Activated naive CD4-positive, alpha-beta T cell treated with anti-CD3 and anti-CD28 coated beads for 36 hours (primary cell): ENCODE results near the gene SLC37A3. TPM values are rescaled to one million over a fixed set of nuclear protein-coding genes. Genes with fewer than 3 reads are reported as not detected.
"Not testable (repeated sequence)": the region's sequence is repeated elsewhere in the genome, so short reads cannot be mapped to it uniquely, and the experiment has no call there.

Experiments
- CTCF ChIA-PET: fragments of 350-600 bp; sonication (Branson Sonifier 250); formaldehyde crosslinking; loops from one replicate; lab custom pipeline; 2021; ENCODE audit warnings: antibody characterized with exemption; lab: Charles Lee
- DNase-seq: peaks from one replicate; pipeline ENCODE4 v3.0.0-alpha.2; 2020
- H3K27ac Mint-ChIP-seq: one replicate; pipeline ENCODE4 v1.8.0; 2021; ENCODE audit warnings: mild to moderate bottlenecking, mixed read lengths
- H3K27me3 Mint-ChIP-seq: one replicate; pipeline ENCODE4 v1.8.0; 2021; ENCODE audit warnings: low read depth, mixed read lengths
- H3K36me3 Mint-ChIP-seq: one replicate; pipeline ENCODE4 v1.8.0; 2021; ENCODE audit warnings: low read depth, mixed read lengths
- H3K4me1 Mint-ChIP-seq: one replicate; pipeline ENCODE4 v1.8.0; 2021; ENCODE audit warnings: low read depth, mixed read lengths
- H3K4me3 Mint-ChIP-seq: one replicate; pipeline ENCODE4 v1.8.0; 2021; ENCODE audit warnings: mild to moderate bottlenecking, moderate library complexity, mixed read lengths
- H3K9me3 Mint-ChIP-seq: one replicate; pipeline ENCODE4 v1.8.0; 2021; ENCODE audit warnings: mixed read lengths
- intact Hi-C: fragments of 100-400 bp; cut with micrococcal nuclease; formaldehyde crosslinking; loops from one replicate; pipeline ENCODE4 v1.15.1; 2023
- total RNA-seq, 2 experiments: library from RNA; stranded (reverse); gene quantifications; one replicate each; pipeline ENCODE4 v1.2.3, GENCODE V29; 2021

The SLC37A3 gene
- total RNA-seq, 2 experiments from 2014 or later = 25.6 to 28.7 TPM

DNA sequence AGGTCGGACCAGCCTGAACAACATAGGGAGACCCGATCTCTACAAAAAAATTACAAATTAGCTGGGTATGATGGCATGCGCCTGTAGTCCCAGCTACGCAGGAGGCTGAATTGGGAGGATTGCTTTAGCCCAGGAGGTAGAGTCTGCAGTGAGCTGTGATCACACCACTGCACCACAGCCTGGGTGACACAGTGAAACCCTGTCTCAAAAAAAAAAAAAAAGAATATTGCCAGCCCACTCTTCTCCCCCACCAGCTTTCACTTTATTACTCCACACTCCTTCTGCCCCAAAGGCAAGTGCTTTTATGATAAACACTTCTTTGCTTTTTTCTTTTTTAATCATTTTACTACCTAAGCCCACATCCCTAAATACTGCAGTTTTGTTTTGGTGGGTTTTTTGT, 20.3 kb upstream of the SLC37A3 start:
- H3K27ac Mint-ChIP-seq = no peak overlapping the region
- H3K4me1 Mint-ChIP-seq = peaks cover 4% of the 10 kb centered on the region
- H3K36me3 Mint-ChIP-seq = no peaks in the 10 kb centered on the region
- H3K4me3 Mint-ChIP-seq = no peak overlapping the region
- intact Hi-C loops = no loop called here
- H3K9me3 Mint-ChIP-seq = no peaks in the 10 kb centered on the region
- DNase-seq = no peak
- CTCF ChIA-PET = interaction anchor here (0.6 to 2.0 kb wide), 4 partner anchors 25 to 403 kb away, joined by 3 to 8 read pairs (median 4); no protein-coding TSS in a partner anchor
- no peaks in the 10 kb centered on the region for H3K27me3 Mint-ChIP-seq

- H3K36me3 Mint-ChIP-seq, H3K4me1 Mint-ChIP-seq, H3K27me3 Mint-ChIP-seq, H3K27ac Mint-ChIP-seq, DNase-seq, H3K9me3 Mint-ChIP-seq, intact Hi-C loops, H3K4me3 Mint-ChIP-seq: not testable (repeated sequence)
- CTCF ChIA-PET = interaction anchor here (1.1 to 2.0 kb wide), 3 partner anchors 26 to 224 kb away, joined by 3 to 8 read pairs (median 3); no protein-coding TSS in a partner anchor
Measured at GRCh38 chr7:140418156-140418472, 19.8 kb upstream of the SLC37A3 start.

DNA sequence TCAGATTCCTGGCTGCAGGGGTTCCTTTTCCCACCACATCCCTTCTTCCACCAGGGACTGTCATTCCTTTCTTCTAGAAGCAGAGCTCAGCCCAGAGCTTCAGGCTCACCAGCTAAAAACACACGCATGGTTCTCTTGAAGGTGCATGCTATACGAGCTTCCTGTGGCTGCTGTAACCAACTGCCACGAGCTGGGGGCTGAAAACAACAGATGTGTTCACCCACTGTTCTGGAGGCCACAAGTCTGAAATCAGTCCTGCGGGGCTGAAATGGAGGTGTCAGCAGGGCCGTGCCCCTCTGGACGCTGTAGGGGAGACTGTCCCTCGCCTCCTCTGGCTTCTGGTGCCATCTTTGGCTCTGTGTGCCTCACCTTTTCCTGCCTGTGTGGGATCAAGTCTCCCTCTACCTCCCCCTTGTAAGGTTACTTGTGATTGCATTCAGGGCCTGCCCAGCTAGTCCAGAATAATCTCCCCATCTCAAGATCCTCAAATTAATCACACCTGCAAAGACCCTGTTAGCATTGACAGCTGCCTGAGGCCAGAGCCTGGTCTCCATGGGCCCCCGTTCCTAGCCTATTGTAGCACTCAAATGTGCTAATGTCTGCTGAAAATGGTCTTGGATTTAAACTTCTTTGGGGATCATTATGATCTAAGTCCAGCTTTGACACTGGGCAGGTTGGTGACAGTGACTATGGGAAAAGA, 19.3 kb upstream of the SLC37A3 start:
- intact Hi-C loops = no loop called here
- Mint-ChIP-seq H3K4me3 (no peak overlapping the region), H3K9me3 (no peaks in the 10 kb centered on the region), H3K27me3 (no peaks in the 10 kb centered on the region), H3K27ac (no peak overlapping the region), H3K4me1 (peaks cover 4% of the 10 kb centered on the region), H3K36me3 (peaks cover 2% of the 10 kb centered on the region)
- no peak for DNase-seq
- CTCF ChIA-PET = interaction anchor here (0.8 to 2.0 kb wide), 4 partner anchors 26 to 225 kb away, joined by 3 to 8 read pairs (median 3); no protein-coding TSS in a partner anchor

DNA sequence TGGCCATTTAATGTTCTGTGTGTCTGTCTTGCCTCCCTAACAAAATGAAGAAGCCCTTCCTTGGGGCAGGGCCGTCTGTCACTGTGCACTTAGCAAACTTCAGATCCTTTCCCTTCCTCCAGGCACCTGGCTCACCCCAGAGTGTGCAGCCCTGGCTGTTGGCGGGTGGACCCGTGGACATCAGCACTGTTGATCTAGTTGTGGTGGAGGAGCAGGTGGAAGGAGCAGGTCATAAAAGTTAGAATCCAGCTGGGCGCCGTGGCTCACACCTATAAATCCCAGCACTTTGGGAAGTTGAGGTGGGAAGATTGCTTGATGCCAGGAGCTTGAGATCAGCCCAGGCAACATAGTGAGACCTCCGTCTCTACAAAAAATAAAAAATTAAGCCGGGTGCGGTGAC, 18.2 kb upstream of the SLC37A3 start:
- Mint-ChIP-seq H3K27me3 (no peaks in the 10 kb centered on the region), H3K9me3 (no peaks in the 10 kb centered on the region), H3K27ac (no peak overlapping the region), H3K4me3 (no peak overlapping the region), H3K36me3 (peaks cover 3% of the 10 kb centered on the region), H3K4me1 (peaks cover 4% of the 10 kb centered on the region)
- CTCF ChIA-PET = interaction anchor here (0.8 to 2.0 kb wide), 2 partner anchors 27 to 113 kb away, joined by 3 to 8 read pairs; no protein-coding TSS in a partner anchor
- DNase-seq = no peak
- intact Hi-C loops = no loop called here

GRCh38 chr7:140415816-140416215, 17.5 kb upstream of the SLC37A3 start:
- CTCF ChIA-PET, H3K4me1 Mint-ChIP-seq, DNase-seq, H3K9me3 Mint-ChIP-seq, H3K27me3 Mint-ChIP-seq, H3K4me3 Mint-ChIP-seq, H3K36me3 Mint-ChIP-seq, intact Hi-C loops, H3K27ac Mint-ChIP-seq: not testable (repeated sequence)

GRCh38 chr7:140415361-140415760, 17.0 kb upstream of the SLC37A3 start:
- Mint-ChIP-seq H3K4me3 (no peak overlapping the region), H3K27me3 (no peaks in the 10 kb centered on the region), H3K27ac (no peak overlapping the region), H3K36me3 (peaks cover 5% of the 10 kb centered on the region), H3K9me3 (no peaks in the 10 kb centered on the region), H3K4me1 (peaks cover 4% of the 10 kb centered on the region)
- intact Hi-C loops = no loop called here
- no peak for DNase-seq
- CTCF ChIA-PET = no interaction called here

DNA sequence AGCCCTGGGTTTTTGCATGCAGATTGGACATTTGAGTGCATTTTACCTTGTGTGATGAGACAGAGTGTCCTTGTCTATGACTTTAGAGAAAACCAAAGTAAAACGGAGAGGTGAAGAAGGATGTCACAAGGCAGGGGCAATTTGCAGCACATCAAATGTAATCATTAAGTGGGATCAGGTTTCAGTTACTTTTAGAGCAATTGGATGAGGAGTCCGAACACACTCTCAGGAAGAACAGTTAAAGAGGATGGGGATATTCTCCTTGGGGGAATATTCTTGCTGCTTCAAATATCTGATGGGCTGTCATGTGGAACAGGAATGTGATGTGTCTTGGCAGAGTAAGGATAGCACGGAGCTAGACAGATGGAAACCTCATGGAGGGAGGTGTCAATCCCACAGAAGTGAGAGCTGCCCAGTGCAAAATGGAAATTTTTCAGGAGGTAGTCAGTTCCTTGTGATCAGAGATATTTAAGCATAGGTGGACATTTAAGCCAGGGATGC, 6.3 kb upstream of the SLC37A3 start:
- Mint-ChIP-seq H3K27me3 (no peaks in the 10 kb centered on the region), H3K36me3 (peaks cover 2% of the 10 kb centered on the region), H3K27ac (peak overlapping the region; percentile 86), H3K4me1 (peaks cover 27% of the 10 kb centered on the region), H3K9me3 (no peaks in the 10 kb centered on the region), H3K4me3 (peak overlapping the region; percentile 82)
- intact Hi-C loops = loop anchor here (1.0 to 5.0 kb wide), 7 partner anchors 38 to 722 kb away; partner anchors contain the start of genes BRAF, MRPS33 and PARP12
- no peak for DNase-seq
- CTCF ChIA-PET = interaction anchor here (1.8 kb wide), 1 partner anchor 39 kb away, joined by 10 read pairs; no protein-coding TSS in a partner anchor

DNA sequence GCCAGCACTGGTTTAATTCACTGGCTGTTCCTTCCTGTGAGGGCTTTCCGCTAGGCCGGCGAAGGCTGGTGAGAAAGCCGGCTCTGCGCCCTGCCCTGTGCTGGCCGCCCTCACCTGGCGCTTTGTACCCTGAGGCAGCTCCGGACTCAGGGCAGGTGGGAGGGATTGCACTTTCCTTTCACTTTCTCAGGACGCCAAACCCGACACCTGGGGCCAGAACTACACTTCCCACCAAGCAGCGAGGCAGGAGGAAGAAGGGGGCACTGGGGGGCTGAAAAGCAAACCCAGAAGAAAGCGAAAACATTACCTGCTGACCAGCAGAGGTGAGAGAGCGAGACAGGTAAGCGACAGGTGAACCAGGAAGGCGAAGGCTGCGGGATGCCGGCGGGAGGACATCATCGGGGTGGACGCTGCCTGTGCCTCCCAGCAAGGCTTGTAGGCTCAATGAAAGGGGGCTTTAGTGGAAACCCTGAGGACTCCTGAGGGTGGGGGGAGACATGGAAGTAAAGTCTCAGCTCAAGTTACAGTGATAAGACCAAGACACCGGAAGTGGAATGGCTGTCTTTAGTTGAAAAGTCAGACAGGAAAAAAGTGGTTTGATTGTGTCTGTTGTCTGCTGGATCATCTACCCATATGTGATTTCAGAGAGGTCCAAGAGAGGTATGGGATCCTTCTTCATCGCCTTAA, 5.7 kb upstream of the SLC37A3 start, which contains the start of gene RAB19:
RAB19 (plus strand) TSS at position 181 of the 687 bp plus-strand sequence. CDS start 3,589 bp downstream, outside the sequence.
- Mint-ChIP-seq H3K27me3 (no peaks in the 10 kb centered on the region), H3K4me3 (peak within 1 kb of the TSS; percentile 82), H3K27ac (peak within 1 kb of the TSS; percentile 86), H3K9me3 (no peaks in the 10 kb centered on the region), H3K4me1 (peaks cover 27% of the 10 kb centered on the region), H3K36me3 (peaks cover 2% of the 10 kb centered on the region)
- intact Hi-C loops = loop anchor here (1.0 to 5.0 kb wide), 8 partner anchors 38 to 722 kb away; partner anchors contain the start of genes BRAF, MRPS33 and PARP12
- peak; percentile 67 for DNase-seq
- CTCF ChIA-PET = interaction anchor here (0.9 to 1.8 kb wide), 2 partner anchors 30 to 40 kb away, joined by 3 to 10 read pairs; no protein-coding TSS in a partner anchor

DNA sequence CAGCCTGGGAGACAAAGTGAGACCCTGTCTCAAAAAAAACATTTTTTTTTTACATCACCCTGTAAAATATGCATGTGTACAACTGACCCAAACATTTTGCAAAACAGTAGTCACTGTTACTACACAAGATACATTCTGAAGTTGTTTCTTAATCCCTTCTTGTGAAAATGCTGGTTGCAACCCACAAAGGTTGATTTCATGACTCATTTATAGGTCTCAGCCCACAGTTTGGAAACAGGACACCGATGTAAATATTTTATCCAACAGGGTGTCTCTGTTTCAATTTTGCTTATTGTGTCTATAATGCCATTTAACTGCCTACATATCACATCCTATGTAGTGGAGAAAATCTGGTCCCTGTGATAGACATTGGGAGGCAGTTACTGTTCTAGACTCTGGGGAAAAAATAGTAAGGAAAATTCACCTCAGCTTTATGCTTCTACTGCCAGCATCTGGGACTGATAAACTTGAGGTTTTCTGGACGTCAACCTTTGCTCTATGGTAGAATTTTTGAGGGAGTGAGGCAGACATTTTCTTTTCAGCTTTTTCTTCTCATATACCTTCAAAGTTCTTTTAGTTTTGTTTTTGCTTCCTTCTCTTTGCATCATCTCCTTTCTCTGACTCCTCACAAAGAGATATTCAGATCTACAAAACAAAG, 4.0 kb upstream of the SLC37A3 start:
- peak overlapping the region; percentile 82 for H3K4me3 Mint-ChIP-seq
- intact Hi-C loops = loop anchor here (1.0 to 5.0 kb wide), 8 partner anchors 26 to 720 kb away; partner anchors contain the start of genes BRAF, MRPS33 and PARP12
- CTCF ChIA-PET = interaction anchor here (0.6 to 1.3 kb wide), 3 partner anchors 9 to 43 kb away, joined by 3 read pairs; no protein-coding TSS in a partner anchor
- peaks cover 29% of the 10 kb centered on the region for H3K4me1 Mint-ChIP-seq
- H3K27me3 Mint-ChIP-seq = no peaks in the 10 kb centered on the region
- no peaks in the 10 kb centered on the region for H3K36me3 Mint-ChIP-seq
- DNase-seq = no peak
- H3K9me3 Mint-ChIP-seq = no peaks in the 10 kb centered on the region
- peak overlapping the region; percentile 85 for H3K27ac Mint-ChIP-seq

- Mint-ChIP-seq H3K4me1 (peaks cover 36% of the 10 kb centered on the region), H3K9me3 (no peaks in the 10 kb centered on the region), H3K4me3 (no peak overlapping the region), H3K27ac (no peak overlapping the region), H3K27me3 (no peaks in the 10 kb centered on the region), H3K36me3 (peaks cover 5% of the 10 kb centered on the region)
- intact Hi-C loops = loop anchor here (5.0 kb wide), 5 partner anchors 42 to 718 kb away; partner anchors contain the start of genes BRAF, MRPS33 and PARP12
- DNase-seq = no peak
- CTCF ChIA-PET = no interaction called here
Measured at GRCh38 chr7:140400381-140400780, 2.1 kb upstream of the SLC37A3 start.

- intact Hi-C loops = loop anchor here (1.0 to 5.0 kb wide), 3 partner anchors 23 to 1282 kb away; partner anchors contain the start of gene MKRN1
- Mint-ChIP-seq H3K36me3 (peaks cover 5% of the 10 kb centered on the region), H3K4me3 (peak overlapping the region; percentile 81), H3K27me3 (no peaks in the 10 kb centered on the region), H3K27ac (no peak overlapping the region), H3K9me3 (no peaks in the 10 kb centered on the region), H3K4me1 (peaks cover 26% of the 10 kb centered on the region)
- CTCF ChIA-PET = no interaction called here
- DNase-seq = no peak
Measured at GRCh38 chr7:140398821-140399220, 491 bp upstream of the SLC37A3 start.
